NCI-H446 treated with DMSO at 0.1 percent for 48 hours (cell line): ENCODE results near the gene CEBPE.

ENCODE experiments used
- DNase-seq: peaks from one replicate; lab custom pipeline; 2025; lab: John Stamatoyannopoulos, UW

CEBPE gene

GRCh38 chr14:23076785-23077408 lies 42.2 kb downstream of the CEBPE start:
- DNase-seq: no peak

- no peak for DNase-seq
These were observed 44.1 kb downstream of the CEBPE start for GRCh38 chr14:23074906-23075305.

- DNase-seq: no peak
These were observed 47.0 kb downstream of the CEBPE start for GRCh38 chr14:23071921-23072539.

- DNase-seq: no peak
These were observed 47.7 kb downstream of the CEBPE start for GRCh38 chr14:23071244-23071920.

- DNase-seq: no peak
These were observed 48.6 kb downstream of the CEBPE start for GRCh38 chr14:23070262-23071129.

GRCh38 chr14:23069413-23069806 lies 49.6 kb downstream of the CEBPE start:
- DNase-seq: no peak

GRCh38 chr14:23068789-23069412 lies 50.2 kb downstream of the CEBPE start:
- no peak for DNase-seq

GRCh38 chr14:23067847-23068788 lies 50.9 kb downstream of the CEBPE start:
- no peak for DNase-seq
